DND-41 (cell line): ENCODE results near the gene FGFR1OP2.

Experiments used
- ATAC-seq: fragments of 200-7000 bp; cut with Tn5 transposase; 3 replicates; pipeline ENCODE4 v1.9.1; 2021; ENCODE audit warnings: low read depth; ENCODE audit not compliant: insufficient read depth
- DNase-seq: peaks from one replicate; pipeline ENCODE4 v3.0.0-alpha.2; 2020
- H2AFZ ChIP-seq: 2 replicates; pipeline ENCODE4 v1.6.0; 2012; ENCODE audit warnings: low read depth, low read length
- H3K27ac ChIP-seq: 2 replicates; pipeline ENCODE4 v1.5.1; 2012; ENCODE audit warnings: low read length, inconsistent platforms
- H3K27me3 ChIP-seq: fragments of 200-600 bp; sonication (generic); 2 replicates; pipeline ENCODE4 v1.6.0; 2012; ENCODE audit warnings: low read length, mild to moderate bottlenecking, inconsistent platforms; ENCODE audit not compliant: insufficient read depth, poor library complexity
- H3K36me3 ChIP-seq: 2 replicates; pipeline ENCODE4 v1.5.1; 2012; ENCODE audit warnings: low read length, inconsistent platforms; ENCODE audit not compliant: insufficient read depth
- H3K4me1 ChIP-seq: 2 replicates; pipeline ENCODE4 v1.5.1; 2012; ENCODE audit warnings: mild to moderate bottlenecking, low read length; ENCODE audit not compliant: insufficient read depth
- H3K4me2 ChIP-seq: 2 replicates; pipeline ENCODE4 v1.6.0; 2012; ENCODE audit warnings: mild to moderate bottlenecking, moderate library complexity, low read length, inconsistent platforms; ENCODE audit not compliant: insufficient read depth
- H3K4me3 ChIP-seq, 2 experiments: fragments of 200-600 bp in 1 of 2; shearing (Covaris generic) in 1 of 2; 2 replicates each; pipeline ENCODE4 v1.5.1; 2012 to 2016; ENCODE audit warnings: inconsistent platforms in 2 of 2, low read length in 2 of 2, mild to moderate bottlenecking in 2 of 2, low read depth in 1 of 2, moderate library complexity in 1 of 2
- H3K79me2 ChIP-seq: 2 replicates; pipeline ENCODE4 v1.6.0; 2012; ENCODE audit warnings: low read length, inconsistent platforms; ENCODE audit not compliant: insufficient read depth
- H3K9ac ChIP-seq: 2 replicates; pipeline ENCODE4 v1.6.0; 2012; ENCODE audit warnings: low read depth, mild to moderate bottlenecking, inconsistent platforms, low read length, moderate library complexity
- H3K9me3 ChIP-seq: 2 replicates; pipeline ENCODE4 v1.5.1; 2012; ENCODE audit warnings: low read length, moderate library complexity, mild to moderate bottlenecking, inconsistent platforms; ENCODE audit not compliant: insufficient read depth, severe bottlenecking
- H4K20me1 ChIP-seq: 2 replicates; pipeline ENCODE4 v1.6.0; 2012; ENCODE audit warnings: low read length; ENCODE audit not compliant: insufficient read depth
- CTCF ChIP-seq: IDR thresholded peaks from 2 replicates; pipeline ENCODE4 v1.5.1; 2012; ENCODE audit warnings: borderline replicate concordance, low read length, moderate library complexity, mild to moderate bottlenecking; ENCODE audit not compliant: poor library complexity, severe bottlenecking; ENCODE audit errors: extremely low read depth
- EZH2 ChIP-seq: IDR thresholded peaks from 3 replicates; pipeline ENCODE4 v1.6.1; 2012; ENCODE audit warnings: borderline replicate concordance, low read depth, mild to moderate bottlenecking, moderate library complexity, low read length, inconsistent platforms; ENCODE audit not compliant: severe bottlenecking

The FGFR1OP2 gene

GRCh38 chr12:26939953-26940352 lies 1.7 kb downstream of the FGFR1OP2 start:
- peak overlapping the region; percentile 78 for H3K27ac ChIP-seq
- H4K20me1 ChIP-seq: peaks cover 19% of the 10 kb centered on the region
- ATAC-seq: no peak
- no peak for TF ChIP-seq EZH2
- TF ChIP-seq CTCF: no peak
- H3K27me3 ChIP-seq: no peaks in the 10 kb centered on the region
- peaks cover 2% of the 10 kb centered on the region for H3K9me3 ChIP-seq
- H3K36me3 ChIP-seq: peaks cover 4% of the 10 kb centered on the region
- DNase-seq: no peak
- no peak overlapping the region for H2AFZ ChIP-seq
- H3K9ac ChIP-seq: peak overlapping the region; percentile 90
- H3K79me2 ChIP-seq: peaks cover 97% of the 10 kb centered on the region
- peak overlapping the region; percentile 90 to 95; a peak in 3 of 4 replicates for H3K4me3 ChIP-seq
- peak overlapping the region; percentile 84 for H3K4me2 ChIP-seq
- peaks cover 72% of the 10 kb centered on the region for H3K4me1 ChIP-seq

DNA sequence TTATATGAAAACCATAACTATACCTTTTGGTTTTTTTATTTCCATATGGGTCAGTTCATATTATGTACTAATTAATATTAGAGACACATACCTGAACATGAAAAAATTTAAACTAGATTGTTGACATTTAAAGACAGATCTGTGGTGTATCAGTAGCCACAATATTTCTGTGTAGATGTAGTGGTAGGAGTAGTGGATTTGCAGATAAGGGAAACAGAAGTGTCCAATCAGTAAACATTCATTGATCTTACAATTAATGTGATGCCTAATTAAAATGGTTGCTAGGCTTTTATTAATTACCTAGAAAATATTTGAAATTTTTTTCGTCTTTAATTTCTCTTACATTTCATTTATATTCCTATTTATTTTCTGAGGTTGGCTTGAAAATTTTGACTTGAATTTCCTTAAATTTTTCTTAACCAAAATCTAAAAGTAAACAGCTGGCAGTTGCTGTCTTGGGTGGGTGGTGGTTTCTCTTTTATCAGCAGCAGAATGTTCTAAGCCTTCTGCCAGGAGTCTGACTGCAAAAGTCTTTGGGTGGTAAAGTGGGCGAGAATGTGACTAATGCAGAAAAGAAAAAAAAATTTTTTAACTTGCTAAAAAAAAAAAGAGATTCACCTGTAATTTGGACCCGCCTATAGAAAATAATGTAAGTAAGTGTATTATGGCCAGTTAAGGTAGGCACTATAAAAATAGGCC lies 2.4 kb downstream of the FGFR1OP2 start:
- Histone ChIP-seq H3K9ac (peak overlapping the region; percentile 90), H3K4me1 (peaks cover 65% of the 10 kb centered on the region), H3K36me3 (no peaks in the 10 kb centered on the region; the same call in 1 of the 2 replicates), H3K9me3 (peaks cover 2% of the 10 kb centered on the region), H3K27ac (peak overlapping the region; percentile 78), H3K79me2 (peaks cover 97% of the 10 kb centered on the region), H4K20me1 (peaks cover 18% of the 10 kb centered on the region), H2AFZ (no peak overlapping the region), H3K4me3 (peak overlapping the region; percentile 90 to 95), H3K27me3 (no peaks in the 10 kb centered on the region), H3K4me2 (peak overlapping the region; percentile 84)
- TF ChIP-seq CTCF: no peak
- no peak for TF ChIP-seq EZH2
- peak; percentile 56 for DNase-seq
- ATAC-seq: no peak

- Histone ChIP-seq H3K9ac (peak overlapping the region; percentile 90), H3K4me2 (peak overlapping the region; percentile 84), H4K20me1 (peaks cover 22% of the 10 kb centered on the region), H3K36me3 (no peaks in the 10 kb centered on the region; the same call in 1 of the 2 replicates), H3K27me3 (no peaks in the 10 kb centered on the region), H3K4me3 (peak overlapping the region; percentile 90 to 95; a peak in 3 of 4 replicates), H2AFZ (no peak overlapping the region), H3K27ac (peak overlapping the region; percentile 78), H3K4me1 (peaks cover 60% of the 10 kb centered on the region), H3K9me3 (peaks cover 2% of the 10 kb centered on the region), H3K79me2 (peaks cover 97% of the 10 kb centered on the region)
- no peak for ATAC-seq
- TF ChIP-seq CTCF (no peak), EZH2 (no peak)
- no peak for DNase-seq
Measured at GRCh38 chr12:26941215-26941594, 2.9 kb downstream of the FGFR1OP2 start.
